Measurements from ENCODE around the gene EDEM1.

Gene EDEM1

DNA sequence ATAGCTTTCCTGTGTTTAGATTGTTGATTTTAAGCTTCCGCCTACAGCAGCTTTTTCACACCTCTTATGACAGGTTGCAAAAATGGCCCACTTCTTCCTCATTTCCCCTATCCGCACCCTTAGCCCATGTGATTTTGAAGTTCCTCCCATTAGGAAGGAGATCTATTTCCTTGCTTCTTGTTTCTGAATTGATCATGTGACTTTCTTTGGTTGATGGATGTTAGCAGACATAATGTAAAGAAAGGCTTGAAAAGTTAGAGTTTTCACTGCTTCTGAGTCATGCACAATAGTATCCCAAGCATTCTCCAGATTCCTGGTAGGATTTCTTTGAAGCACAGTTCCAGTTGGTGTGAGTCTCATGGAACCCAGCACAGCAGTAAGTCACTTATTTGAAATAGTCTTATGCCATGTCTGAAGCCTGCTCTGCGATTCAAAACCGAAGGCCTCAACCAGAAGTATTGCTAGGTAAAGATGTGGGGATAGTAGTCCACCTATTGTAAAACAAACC is 76.6 kb downstream of the EDEM1 start:
- H3K4me3 ChIP-seq (ENCODE audit: low read depth, low read length), result no peak overlapping the region

DNA sequence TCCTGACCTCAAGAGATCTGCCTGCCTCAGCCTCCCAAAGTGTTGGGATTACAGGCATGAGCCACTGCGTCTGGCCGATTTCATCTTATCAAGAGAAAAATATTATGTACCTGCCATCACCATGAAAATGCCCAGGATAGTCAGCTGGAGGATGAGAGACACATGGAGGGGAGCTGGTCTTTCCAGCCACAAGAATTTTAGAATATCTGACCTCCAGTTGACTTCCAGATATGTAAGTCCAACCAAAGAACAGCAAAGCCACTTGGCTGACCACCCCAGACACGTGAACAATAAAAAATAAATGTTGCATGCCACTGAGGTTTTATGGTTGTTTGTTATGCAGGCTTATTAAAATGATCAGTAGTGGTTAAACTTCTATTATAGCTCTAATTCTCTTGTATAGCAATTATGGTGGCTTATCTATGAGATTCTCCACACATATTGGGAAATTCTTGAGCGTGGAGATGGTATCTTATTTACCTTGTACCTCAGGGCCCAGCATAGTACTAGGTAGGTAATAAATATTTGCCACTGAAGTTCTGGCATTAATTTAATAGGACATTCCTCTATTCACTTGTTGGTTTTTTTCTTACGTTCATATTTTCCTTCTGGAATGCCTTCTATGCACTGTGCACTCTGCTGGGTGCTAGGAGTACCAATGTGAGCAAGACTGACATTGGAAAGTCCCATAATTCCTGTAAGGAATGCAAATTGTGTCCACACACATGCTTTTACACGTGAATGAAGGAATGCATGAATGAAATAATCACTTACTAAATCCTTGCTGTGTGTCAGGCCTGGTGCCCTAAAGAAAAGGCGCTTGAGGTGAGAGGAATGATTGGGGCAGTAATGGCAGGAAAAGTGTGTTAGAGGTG is 77.6 kb downstream of the EDEM1 start:
- H3K4me3 ChIP-seq (ENCODE audit: low read depth, low read length), result no peak overlapping the region

DNA sequence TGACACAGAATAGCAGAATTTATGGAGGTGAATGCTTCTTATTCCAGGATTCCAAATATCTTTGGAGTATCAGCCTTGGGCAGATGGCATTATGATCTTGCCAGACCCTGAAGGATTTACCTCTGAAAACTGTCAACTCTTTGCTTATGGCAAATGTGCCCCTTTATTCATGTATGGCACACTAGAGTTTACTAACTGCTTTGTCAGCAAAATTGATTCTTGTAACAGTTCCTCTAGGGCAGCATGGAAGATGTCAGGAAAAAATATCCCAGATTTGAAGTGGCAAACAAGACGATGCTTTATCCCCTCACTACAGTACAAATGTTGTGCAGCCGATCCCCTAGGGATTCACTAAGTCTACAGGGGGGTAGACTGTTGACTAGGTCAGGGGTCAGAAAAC is 79.7 kb downstream of the EDEM1 start:
- no peak overlapping the region for H3K4me3 ChIP-seq (ENCODE audit: low read depth, low read length)

DNA sequence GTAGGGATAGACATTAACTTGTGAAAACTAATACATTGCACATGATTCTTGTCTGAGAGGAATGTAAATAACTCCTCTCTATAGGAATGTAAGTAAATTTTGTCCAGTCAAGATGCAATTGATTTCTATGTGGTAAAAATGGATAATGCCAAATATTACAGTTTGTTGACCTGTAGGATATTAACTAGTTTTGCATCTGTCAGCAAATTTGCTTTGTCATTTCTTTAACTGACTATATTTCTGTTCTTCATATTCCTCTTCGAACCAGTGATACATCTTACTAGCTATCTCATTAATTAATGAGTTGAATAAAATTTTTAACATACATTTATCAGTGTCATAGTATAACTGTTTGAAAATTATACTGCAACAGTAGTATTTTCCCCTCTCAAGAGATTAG is 80.4 kb downstream of the EDEM1 start:
- H3K4me3 ChIP-seq (ENCODE audit: low read depth, low read length), result no peak overlapping the region

All from iPS-11a (cell line).